Adrenal gland (tissue), 5 donors: Measurements from ENCODE around the gene CLASP2.

Experiments
- POLR2A ChIP-seq, 2 donors: fragments of 450-650 bp; IDR thresholded peaks; one replicate each; pipeline ENCODE4 v1.6.1; 2017; ENCODE audit warnings: antibody characterized with exemption in 2 of 2, mild to moderate bottlenecking in 2 of 2, moderate library complexity in 1 of 2
- TF ChIP-seq, protein P1 (sequence below), 6 experiments: fragments of 450-650 bp in 4 of 6; fragments of 200-600 bp in 2 of 6; sonication (generic) in 1 of 6; IDR thresholded peaks; 1 replicate in 5 of 6; 2 replicates in 1 of 6; pipeline versions ENCODE4 v1.5.1 to v1.8.0; 2016 to 2021; ENCODE audit warnings: antibody characterized with exemption in 6 of 6, mild to moderate bottlenecking in 2 of 6, moderate library complexity in 1 of 6
- donor health status: DM: no; HTN: no; CAD: no.

- TF ChIP-seq, protein P1, sequence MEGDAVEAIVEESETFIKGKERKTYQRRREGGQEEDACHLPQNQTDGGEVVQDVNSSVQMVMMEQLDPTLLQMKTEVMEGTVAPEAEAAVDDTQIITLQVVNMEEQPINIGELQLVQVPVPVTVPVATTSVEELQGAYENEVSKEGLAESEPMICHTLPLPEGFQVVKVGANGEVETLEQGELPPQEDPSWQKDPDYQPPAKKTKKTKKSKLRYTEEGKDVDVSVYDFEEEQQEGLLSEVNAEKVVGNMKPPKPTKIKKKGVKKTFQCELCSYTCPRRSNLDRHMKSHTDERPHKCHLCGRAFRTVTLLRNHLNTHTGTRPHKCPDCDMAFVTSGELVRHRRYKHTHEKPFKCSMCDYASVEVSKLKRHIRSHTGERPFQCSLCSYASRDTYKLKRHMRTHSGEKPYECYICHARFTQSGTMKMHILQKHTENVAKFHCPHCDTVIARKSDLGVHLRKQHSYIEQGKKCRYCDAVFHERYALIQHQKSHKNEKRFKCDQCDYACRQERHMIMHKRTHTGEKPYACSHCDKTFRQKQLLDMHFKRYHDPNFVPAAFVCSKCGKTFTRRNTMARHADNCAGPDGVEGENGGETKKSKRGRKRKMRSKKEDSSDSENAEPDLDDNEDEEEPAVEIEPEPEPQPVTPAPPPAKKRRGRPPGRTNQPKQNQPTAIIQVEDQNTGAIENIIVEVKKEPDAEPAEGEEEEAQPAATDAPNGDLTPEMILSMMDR (IDR thresholded peaks at IDR 0.05): no peak
- TF ChIP-seq POLR2A (IDR thresholded peaks at IDR 0.05): no peak
Observed at GRCh38 chr3:33704891-33705290, 13.2 kb downstream of the CLASP2 start.
